DOHH2 (cell line): ENCODE data around the gene ZNF581.

Experiments
- H3F3A ChIP-seq: fragments of 200-600 bp; sonication (generic), shearing (Covaris generic); 2 replicates; pipeline ENCODE4 v1.6.0; 2016; ENCODE audit warnings: antibody characterized with exemption, mild to moderate bottlenecking; ENCODE audit not compliant: control insufficient read depth, insufficient read depth
- H3K27ac ChIP-seq: fragments of 200-600 bp; sonication (generic); 2 replicates; pipeline ENCODE4 v1.5.1; 2014; ENCODE audit warnings: low read depth, mild to moderate bottlenecking, low read length, moderate library complexity
- H3K27me3 ChIP-seq: fragments of 200-600 bp; sonication (generic); 2 replicates; pipeline ENCODE4 v1.6.1; 2014; ENCODE audit warnings: mild to moderate bottlenecking, low read length, mixed read lengths; ENCODE audit not compliant: control insufficient read depth
- H3K36me3 ChIP-seq: fragments of 200-600 bp; sonication (generic); 2 replicates; pipeline ENCODE4 v1.6.1; 2014; ENCODE audit warnings: mild to moderate bottlenecking, low read length, moderate library complexity, mixed read lengths; ENCODE audit not compliant: control insufficient read depth
- H3K4me1 ChIP-seq: fragments of 200-600 bp; sonication (generic); 2 replicates; pipeline ENCODE4 v1.6.1; 2014; ENCODE audit warnings: mild to moderate bottlenecking, low read length, mixed read lengths; ENCODE audit not compliant: control insufficient read depth
- H3K4me2 ChIP-seq: fragments of 200-600 bp; sonication (generic); 2 replicates; pipeline ENCODE4 v1.6.0; 2014; ENCODE audit warnings: mild to moderate bottlenecking, low read length, moderate library complexity
- H3K4me3 ChIP-seq: fragments of 200-600 bp; sonication (generic); 2 replicates; pipeline ENCODE4 v1.5.1; 2014; ENCODE audit warnings: mild to moderate bottlenecking, low read length, mixed read lengths
- H3K79me2 ChIP-seq: fragments of 200-600 bp; sonication (generic); 2 replicates; pipeline ENCODE4 v1.6.1; 2014; ENCODE audit warnings: mild to moderate bottlenecking, low read length, mixed read lengths; ENCODE audit not compliant: control insufficient read depth
- H3K9me2 ChIP-seq: fragments of 200-600 bp; sonication (generic); replicated peaks from 2 replicates; pipeline ENCODE4 v1.6.1; 2014; ENCODE audit warnings: mild to moderate bottlenecking, low read length, mixed read lengths; ENCODE audit not compliant: control insufficient read depth
- H3K9me3 ChIP-seq: fragments of 200-600 bp; sonication (generic); 2 replicates; pipeline ENCODE4 v1.6.1; 2014; ENCODE audit warnings: antibody characterized with exemption, low read length, mixed read lengths; ENCODE audit not compliant: control insufficient read depth, insufficient read depth
- H4K20me1 ChIP-seq: fragments of 200-600 bp; sonication (generic); 2 replicates; pipeline ENCODE4 v1.6.0; 2014; ENCODE audit warnings: low read depth, mild to moderate bottlenecking, antibody characterized with exemption, low read length, moderate library complexity; ENCODE audit not compliant: control insufficient read depth, insufficient read depth
- EZH2phosphoT487 ChIP-seq: fragments of 200-600 bp; sonication (generic); IDR thresholded peaks from 2 replicates; pipeline ENCODE4 v1.6.1; 2017; ENCODE audit warnings: borderline replicate concordance, mild to moderate bottlenecking, antibody characterized with exemption, low read length, moderate library complexity, mixed read lengths
- TF ChIP-seq, protein P1 (sequence below): fragments of 200-600 bp; sonication (generic); IDR thresholded peaks from one replicate; pipeline ENCODE4 v1.5.1; 2014; ENCODE audit warnings: antibody characterized with exemption, mild to moderate bottlenecking, low read depth, low read length; ENCODE audit not compliant: poor library complexity, severe bottlenecking

The ZNF581 gene

DNA sequence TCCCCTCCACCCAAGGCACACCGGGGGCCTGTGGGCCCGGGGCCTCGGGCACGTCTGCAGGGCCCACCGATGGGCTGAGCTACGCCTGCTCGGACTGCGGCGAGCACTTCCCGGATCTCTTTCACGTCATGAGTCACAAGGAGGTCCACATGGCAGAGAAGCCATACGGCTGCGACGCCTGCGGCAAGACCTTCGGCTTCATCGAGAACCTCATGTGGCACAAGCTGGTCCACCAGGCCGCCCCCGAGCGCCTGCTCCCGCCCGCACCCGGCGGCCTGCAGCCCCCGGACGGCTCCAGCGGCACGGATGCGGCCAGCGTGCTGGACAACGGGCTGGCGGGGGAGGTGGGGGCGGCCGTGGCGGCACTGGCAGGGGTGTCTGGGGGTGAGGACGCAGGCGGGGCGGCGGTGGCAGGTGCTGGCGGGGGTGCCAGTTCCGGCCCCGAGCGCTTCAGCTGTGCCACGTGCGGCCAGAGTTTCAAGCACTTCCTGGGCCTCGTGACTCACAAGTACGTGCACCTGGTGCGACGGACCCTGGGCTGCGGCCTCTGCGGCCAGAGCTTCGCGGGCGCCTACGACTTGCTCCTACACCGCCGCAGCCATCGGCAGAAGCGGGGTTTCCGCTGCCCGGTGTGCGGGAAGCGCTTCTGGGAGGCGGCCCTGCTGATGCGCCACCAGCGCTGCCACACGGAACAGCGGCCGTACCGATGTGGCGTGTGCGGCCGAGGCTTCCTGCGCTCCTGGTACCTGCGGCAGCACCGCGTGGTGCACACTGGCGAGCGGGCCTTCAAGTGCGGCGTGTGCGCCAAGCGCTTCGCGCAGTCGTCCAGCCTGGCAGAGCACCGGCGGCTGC, 27.7 kb upstream of the ZNF581 start:
- no peaks in the 10 kb centered on the region for H3K27me3 ChIP-seq
- no peaks in the 10 kb centered on the region for H4K20me1 ChIP-seq
- TF ChIP-seq, protein P1, sequence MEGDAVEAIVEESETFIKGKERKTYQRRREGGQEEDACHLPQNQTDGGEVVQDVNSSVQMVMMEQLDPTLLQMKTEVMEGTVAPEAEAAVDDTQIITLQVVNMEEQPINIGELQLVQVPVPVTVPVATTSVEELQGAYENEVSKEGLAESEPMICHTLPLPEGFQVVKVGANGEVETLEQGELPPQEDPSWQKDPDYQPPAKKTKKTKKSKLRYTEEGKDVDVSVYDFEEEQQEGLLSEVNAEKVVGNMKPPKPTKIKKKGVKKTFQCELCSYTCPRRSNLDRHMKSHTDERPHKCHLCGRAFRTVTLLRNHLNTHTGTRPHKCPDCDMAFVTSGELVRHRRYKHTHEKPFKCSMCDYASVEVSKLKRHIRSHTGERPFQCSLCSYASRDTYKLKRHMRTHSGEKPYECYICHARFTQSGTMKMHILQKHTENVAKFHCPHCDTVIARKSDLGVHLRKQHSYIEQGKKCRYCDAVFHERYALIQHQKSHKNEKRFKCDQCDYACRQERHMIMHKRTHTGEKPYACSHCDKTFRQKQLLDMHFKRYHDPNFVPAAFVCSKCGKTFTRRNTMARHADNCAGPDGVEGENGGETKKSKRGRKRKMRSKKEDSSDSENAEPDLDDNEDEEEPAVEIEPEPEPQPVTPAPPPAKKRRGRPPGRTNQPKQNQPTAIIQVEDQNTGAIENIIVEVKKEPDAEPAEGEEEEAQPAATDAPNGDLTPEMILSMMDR: no peak
- no peak for TF ChIP-seq EZH2phosphoT487
- H3K9me3 ChIP-seq: no peaks in the 10 kb centered on the region
- no peaks in the 10 kb centered on the region for H3K9me2 ChIP-seq
- H3K4me2 ChIP-seq: no peak overlapping the region
- peaks cover 23% of the 10 kb centered on the region for H3K36me3 ChIP-seq
- no peak overlapping the region for H3K4me3 ChIP-seq
- H3K27ac ChIP-seq: no peak overlapping the region
- peaks cover 7% of the 10 kb centered on the region for H3K4me1 ChIP-seq
- H3K79me2 ChIP-seq: peaks cover 25% of the 10 kb centered on the region
- 0 out of 2 replicates have a peak, but pooled peaks cover 2% of the 10 kb centered on the region for H3F3A ChIP-seq

DNA sequence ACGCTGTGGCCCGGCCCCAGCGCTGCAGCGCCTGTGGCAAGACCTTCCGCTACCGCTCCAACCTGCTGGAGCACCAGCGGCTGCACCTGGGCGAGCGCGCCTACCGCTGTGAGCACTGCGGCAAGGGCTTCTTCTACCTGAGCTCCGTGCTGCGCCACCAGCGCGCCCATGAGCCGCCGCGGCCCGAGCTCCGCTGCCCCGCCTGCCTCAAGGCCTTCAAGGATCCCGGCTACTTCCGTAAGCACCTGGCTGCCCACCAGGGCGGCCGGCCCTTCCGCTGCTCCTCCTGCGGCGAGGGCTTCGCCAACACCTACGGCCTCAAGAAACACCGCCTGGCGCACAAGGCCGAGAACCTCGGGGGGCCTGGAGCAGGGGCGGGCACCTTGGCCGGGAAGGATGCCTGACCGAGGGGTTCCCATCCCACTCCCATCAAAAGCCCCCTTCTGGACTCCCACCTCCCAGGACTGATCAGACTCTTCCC, 27.0 kb upstream of the ZNF581 start:
- no peaks in the 10 kb centered on the region for H3K27me3 ChIP-seq
- no peak overlapping the region for H3K27ac ChIP-seq
- TF ChIP-seq EZH2phosphoT487: no peak
- TF ChIP-seq, protein P1: no peak
- no peaks in the 10 kb centered on the region for H3K9me2 ChIP-seq
- H3K79me2 ChIP-seq: peaks cover 18% of the 10 kb centered on the region
- H3K9me3 ChIP-seq: no peaks in the 10 kb centered on the region
- 0 out of 2 replicates have a peak, but pooled peaks cover 2% of the 10 kb centered on the region for H3F3A ChIP-seq
- peaks cover 7% of the 10 kb centered on the region for H3K4me1 ChIP-seq
- peaks cover 21% of the 10 kb centered on the region for H3K36me3 ChIP-seq
- H4K20me1 ChIP-seq: no peaks in the 10 kb centered on the region
- no peak overlapping the region for H3K4me3 ChIP-seq
- H3K4me2 ChIP-seq: no peak overlapping the region

DNA sequence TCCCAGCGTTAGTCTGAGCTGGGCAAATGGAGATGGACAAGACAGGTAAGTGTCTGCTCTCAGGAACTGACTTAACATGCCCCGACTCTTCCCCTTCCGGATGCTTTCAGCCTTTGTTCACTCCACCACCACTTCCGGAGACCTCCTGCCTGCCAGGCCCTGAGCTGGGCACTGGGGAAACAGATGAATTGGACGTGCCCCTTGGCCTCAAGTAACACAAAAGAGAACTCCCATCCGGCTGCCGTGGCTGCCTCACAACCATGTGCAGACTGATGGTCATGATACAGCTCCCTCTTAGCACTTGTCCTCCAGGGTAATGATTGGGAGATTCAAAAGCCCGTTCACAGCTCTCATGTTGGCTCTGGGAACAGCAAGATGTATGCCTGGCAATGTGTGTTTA, 26.0 kb upstream of the ZNF581 start:
- peaks cover 21% of the 10 kb centered on the region for H3K36me3 ChIP-seq
- no peaks in the 10 kb centered on the region for H4K20me1 ChIP-seq
- H3K27ac ChIP-seq: no peak overlapping the region
- H3K27me3 ChIP-seq: no peaks in the 10 kb centered on the region
- no peak overlapping the region for H3K4me3 ChIP-seq
- no peaks in the 10 kb centered on the region for H3K9me2 ChIP-seq
- no peaks in the 10 kb centered on the region for H3K4me1 ChIP-seq
- no peak overlapping the region for H3K4me2 ChIP-seq
- H3K79me2 ChIP-seq: peaks cover 8% of the 10 kb centered on the region
- no peaks in the 10 kb centered on the region for H3K9me3 ChIP-seq
- TF ChIP-seq, protein P1: no peak
- no peak for TF ChIP-seq EZH2phosphoT487
- H3F3A ChIP-seq: 0 out of 2 replicates have a peak, but pooled peaks cover 2% of the 10 kb centered on the region
